Stimulated activated CD8-positive, alpha-beta memory T cell treated with anti-CD3 and anti-CD28 coated beads, Interleukin-7, amount 100 ng/mL, for 4 hours (primary cell): ENCODE measurements around the gene DNAJC6.
"Not testable (repeated sequence)": the region's sequence is repeated elsewhere in the genome, so short reads cannot be mapped to it uniquely, and the experiment has no call there.

ENCODE experiments used
- DNase-seq, 2 donors: peaks; one replicate each; pipeline ENCODE4 v3.0.0-alpha.2; 2020; ENCODE audit warnings: low read depth in 2 of 2

The DNAJC6 gene

DNA sequence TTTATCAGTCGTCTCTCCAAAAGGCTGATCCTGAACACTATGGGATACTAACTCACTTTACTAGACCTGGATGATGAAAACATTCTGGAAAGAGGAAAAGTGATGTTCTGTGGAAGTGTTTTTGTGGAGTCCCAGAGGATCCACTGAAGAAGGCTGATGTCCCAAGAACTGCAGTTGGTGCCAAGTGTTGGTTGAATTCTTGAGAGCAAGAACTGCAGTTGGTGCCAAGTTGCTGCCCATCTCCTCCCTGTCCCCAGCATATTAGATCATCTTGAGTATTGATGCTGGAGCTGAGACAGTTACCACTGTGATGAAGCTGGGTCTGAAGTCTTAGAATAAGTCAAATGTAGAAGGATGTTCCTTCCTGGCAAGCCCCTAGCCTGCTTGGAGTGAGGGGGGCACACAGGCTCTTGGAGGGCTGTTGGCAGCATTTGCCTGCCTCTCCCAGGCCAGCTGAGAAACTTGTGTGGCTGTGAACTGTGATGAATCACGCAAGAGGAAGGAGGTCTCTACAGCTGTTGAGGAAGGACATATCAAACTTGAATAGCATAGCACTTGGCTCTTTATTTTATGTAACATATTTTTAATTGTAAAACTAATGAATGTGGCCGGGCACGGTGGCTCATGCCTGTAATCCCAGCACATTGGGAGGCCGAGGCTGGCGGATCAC, 48.1 kb downstream of the DNAJC6 start:
- DNase-seq: no peak

DNA sequence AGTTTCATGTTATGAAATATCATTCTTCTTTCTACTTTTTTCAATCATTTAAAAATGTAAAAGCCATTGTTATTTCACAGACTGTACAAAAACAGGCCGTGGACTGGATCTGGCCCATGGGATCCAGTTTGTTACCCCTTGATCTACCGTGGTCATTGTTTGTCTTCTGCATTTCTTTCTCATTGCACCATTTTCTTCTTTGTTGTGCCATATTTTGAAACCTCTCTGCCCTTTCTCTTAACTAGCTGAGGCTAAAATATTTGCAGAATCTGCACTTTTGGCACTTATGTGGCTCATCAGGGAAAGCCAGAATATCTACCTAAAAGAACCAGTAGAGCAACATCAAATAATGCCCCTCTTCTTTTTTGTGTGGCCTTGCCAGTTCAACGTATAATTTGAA, 50.5 kb downstream of the DNAJC6 start:
- DNase-seq: no peak

DNA sequence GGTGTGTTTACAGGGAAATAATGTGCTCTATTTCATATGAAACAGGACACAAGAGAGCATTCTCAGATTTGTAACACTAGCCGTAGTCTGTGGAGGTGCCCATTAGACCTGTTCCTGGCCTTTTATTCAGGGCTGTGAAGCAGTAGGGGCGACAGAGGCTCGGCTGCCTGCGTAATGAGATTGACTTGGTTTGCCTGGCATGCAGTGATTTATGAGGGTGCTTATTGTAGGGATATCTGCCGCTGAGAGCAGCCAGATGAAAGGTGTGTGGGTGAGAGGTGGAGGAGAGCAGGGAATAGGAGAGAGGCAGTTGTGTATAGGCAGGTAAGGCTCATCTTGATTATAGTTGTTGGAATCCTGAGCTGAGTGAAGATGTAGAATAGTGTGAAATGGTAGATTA, 51.3 kb downstream of the DNAJC6 start:
- DNase-seq: no peak

DNA sequence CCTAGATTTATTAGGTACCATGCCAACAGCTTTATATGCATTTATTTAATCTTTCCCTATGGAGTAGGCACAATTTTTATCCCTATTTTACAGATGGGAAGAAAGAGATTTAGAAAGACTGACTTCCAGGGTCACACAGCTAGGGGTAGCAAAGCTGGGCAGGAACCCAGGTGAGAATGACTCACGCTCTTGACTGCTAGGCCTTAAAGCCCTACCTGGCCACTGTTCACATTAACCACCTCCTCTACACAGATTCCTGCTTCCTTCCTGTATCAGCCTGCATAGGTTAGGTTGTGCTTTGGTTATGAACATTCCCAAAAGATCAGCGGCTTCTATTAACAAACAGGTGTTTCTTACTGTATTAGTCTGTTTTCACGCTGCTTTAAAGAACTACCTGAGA, 53.2 kb downstream of the DNAJC6 start:
- no peak for DNase-seq

DNA sequence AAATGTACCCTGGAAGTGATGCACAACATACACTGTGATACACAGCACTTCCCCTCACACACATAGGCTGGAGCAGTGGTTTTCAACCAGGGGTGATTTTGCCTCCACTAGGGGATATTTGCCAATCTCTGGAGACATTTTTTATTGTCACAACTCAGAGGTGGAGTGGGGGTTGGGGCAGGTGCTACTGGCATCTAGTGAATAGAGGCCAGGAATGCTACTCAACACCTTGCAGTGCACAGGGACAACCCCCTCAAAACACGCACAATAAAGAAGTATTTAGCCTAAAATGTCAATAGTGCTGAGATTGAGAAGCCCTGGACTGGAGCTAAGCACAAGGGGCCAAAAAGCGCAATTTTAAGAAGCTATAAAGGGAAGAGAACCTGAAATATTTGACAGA, 54.1 kb downstream of the DNAJC6 start:
- DNase-seq: no peak

DNA sequence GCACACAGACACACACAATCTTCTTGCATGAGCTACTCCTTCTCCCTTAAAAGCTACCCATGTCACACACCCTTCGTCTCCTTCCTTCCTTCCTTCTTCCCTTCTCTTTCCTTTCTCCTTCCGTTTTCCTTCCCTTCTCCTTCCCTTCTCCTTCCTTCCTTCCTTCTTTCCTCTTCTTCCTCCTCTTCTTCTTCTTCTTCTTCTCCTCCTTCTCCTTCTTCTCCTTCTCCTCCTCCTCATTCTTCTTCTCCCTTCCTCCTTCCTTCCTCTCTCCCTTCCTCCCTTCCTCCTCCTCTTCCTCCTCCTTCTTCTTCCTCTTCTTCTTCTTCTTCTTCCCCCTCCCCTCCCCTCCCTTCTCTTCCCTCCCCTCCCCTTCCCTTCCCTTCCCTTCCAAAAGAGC, 59.1 kb downstream of the DNAJC6 start:
- no peak for DNase-seq

DNA sequence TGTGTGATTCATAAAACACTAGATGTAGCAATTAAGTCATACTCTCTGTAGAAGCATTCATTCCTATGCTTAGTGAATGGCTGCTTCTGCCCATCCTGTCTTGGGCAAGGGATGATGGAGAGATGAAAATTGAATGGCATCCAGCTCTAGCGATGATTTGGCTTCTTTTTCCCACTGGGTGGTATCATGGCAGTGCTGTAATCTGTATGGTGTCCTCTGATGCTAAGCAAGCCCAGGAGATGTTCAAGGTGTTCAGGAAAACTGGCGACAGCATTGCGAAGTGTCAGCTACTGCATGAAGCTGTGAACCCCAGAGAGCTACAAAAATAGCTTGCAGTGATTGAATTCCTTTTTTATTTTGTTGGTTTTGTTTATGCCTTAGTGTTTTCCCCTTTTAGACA, 62.2 kb downstream of the DNAJC6 start:
- DNase-seq: no peak

DNA sequence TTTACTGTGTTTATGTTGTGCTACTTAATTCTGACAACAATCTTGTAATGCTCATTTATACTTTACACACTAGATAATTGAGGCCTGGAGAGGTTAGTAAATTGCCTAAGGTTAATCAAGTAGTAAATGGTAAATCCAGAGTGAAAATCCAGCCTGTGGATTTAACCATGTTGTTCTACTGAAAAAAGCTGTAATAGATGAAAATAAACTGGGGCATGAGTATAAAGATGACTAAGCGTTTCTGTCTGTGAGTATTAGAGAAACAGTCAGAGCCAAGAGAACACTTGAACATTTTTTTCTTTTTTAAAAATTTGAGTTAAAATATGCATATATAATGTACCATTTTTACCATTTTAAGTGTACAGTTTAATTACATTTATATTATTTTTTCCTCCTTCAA, 63.2 kb downstream of the DNAJC6 start:
- DNase-seq: no peak

DNA sequence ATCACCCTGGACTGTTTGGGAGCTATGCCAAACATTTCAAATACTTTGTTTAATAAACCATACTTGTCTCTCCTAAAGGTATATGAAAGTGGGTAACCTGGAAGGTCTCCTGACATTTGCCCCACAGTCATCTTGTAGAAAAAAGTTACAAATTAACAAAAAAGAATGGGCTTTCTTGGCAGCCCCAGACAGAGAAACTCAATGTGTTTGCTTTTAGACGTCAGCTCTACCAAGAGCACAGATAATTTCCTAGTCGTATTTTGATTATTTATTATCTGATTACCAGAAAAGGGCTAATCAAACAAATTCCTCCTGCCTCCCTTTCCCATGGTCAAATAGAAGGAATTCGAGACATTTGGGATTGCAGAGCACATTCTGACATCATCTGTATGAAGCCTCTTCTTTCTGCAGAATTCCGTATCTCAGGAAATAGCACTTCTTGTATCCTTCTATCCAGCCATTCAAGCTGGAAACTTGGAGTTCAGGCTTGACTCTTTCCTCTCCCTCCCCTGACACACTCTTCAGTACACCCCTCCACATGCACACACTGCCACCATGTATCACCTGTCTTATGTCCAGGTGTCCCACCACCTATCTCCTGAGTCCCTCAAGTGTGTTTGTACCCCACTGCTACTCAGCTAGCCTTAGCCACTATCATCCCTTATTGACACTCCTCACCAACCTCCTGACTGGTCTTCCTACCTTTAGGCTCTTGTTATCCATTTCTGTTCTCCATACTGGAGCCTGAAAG, 68.3 kb downstream of the DNAJC6 start:
- no peak for DNase-seq

DNA sequence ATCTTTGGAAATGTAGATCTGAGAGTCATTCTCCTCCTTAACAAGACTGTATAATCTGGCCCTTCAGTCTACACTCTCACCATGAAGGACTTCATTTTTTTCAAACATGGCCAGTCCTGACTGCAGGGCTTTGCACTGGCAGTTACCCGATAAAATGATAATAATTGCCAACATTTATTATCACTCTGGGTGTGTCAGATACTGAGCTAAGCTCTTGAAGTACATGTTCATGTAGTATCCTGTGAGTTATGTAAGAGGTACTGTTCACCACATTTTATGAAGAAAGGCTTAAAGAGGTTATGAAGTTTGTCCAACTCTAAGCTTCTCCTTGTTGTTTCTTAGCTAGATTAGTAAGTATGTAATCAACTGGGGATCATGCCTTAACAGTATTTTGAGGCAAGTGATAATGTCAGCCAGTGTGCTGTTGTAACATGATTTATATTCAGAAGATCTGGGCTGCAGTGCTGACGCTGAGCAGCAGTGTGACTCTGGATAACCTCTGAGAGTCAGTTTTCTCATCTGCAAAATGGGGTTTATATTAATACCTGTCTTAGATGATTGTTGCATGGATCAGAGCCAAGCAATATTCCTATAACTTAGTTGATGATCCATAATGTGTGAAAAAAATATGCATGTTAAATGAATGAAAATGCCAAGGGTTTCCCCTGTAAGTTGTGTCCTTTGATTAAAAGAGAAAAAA, 69.1 kb downstream of the DNAJC6 start:
- DNase-seq: no peak

DNA sequence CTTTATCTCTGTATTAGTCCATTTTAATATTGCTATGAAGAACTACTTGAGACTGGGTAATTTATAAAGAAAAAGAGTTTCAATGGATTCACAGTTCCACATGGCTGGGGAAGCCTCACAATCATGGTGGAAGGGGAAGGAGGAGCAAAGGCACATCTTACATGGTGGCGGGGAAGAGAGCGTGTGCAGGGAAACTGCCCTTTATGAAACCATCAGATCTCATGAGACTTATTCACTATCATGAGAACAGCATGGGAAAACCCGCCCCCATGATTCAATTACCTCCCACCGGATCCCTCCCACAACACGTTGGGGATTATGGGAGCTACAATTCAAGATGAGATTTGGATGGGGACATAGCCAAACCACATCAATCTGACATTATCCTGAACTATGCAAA, 75.1 kb downstream of the DNAJC6 start:
- DNase-seq: not testable (repeated sequence)

DNA sequence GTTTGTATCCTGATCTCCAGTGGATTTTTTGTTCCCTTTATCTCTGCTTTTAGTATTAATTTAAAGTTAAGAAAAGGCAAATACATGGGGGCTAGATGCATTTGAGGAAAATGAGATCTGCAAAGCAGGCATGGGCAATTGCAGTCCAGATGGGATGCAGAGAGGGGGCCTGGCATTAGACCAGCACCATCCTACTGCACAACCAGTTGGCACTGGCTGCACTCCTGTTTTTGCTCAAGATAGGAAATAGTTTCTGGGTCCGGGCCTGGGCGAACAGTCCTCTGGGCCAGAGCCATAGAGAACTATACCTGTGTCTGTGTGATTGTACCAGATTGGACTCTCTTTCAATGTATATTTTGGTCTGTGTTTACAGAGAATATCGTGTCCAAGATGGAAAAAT, 77.1 kb downstream of the DNAJC6 start:
- no peak for DNase-seq

DNA sequence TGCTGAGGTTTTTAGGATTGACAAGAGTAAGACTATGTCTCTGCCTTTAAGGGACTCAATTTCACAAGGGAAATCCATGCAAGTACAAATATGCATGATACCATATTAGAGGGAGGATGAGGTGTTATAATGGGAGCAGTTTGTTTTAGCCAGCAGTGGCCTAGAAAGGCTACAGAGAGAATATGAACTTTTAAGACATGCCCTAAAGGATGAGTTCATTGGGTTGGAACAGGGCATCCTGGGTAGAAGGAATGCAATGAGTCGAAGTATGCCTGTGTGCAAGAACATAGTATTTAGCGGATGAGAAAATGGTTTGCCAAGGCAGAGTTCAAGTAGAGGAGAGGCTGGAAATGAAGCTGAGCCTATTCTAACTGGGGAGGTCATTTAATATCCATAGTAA, 78.5 kb downstream of the DNAJC6 start:
- DNase-seq: no peak

DNA sequence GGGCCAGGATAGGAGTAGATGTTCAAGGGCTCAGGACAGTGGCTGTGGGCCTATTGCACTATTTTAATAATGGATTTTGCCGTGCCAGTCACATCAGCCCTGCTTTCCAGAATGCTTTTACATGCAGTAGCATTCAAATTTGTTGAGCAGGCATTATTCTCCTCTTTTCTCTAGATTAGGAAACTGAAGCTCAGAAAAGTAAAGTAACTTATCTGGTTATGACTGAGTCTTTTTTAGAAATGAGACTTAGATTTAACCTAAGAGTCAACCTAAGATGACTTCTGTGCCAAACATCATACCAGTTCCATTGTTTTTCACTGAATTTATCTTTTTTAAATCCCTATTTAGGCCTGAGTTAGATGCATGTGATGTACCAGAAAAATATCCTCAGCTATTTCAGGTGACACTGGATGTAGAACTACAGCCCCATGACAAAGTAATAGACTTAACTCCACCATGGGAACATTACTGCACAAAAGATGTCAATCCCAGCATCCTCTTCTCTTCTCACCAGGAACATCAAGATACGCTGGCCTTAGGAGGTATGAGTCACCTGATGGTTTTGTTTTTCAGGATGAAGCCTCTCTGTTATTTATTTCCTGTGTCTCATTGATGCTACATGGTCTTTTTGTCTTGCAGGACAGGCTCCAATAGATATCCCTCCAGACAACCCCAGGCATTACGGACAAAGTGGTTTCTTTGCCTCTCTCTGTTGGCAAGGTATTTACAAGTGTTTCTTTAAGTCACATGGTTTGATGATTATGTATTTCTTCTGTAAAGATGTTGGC, 79.8 kb downstream of the DNAJC6 start:
- no peak for DNase-seq

DNA sequence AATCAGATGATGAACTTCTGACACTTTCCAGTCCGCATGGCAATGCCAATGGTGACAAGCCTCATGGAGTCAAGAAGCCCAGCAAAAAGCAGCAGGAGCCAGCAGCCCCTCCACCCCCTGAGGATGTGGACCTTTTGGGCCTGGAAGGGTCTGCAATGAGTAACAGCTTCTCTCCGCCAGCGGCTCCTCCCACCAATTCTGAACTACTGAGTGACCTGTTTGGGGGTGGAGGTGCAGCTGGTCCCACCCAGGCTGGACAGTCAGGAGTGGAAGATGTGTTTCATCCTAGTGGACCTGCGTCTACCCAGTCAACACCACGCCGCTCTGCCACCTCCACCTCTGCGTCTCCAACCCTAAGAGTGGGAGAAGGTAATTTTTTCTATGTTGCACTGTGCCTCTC, 83.2 kb downstream of the DNAJC6 start:
- no peak for DNase-seq

DNA sequence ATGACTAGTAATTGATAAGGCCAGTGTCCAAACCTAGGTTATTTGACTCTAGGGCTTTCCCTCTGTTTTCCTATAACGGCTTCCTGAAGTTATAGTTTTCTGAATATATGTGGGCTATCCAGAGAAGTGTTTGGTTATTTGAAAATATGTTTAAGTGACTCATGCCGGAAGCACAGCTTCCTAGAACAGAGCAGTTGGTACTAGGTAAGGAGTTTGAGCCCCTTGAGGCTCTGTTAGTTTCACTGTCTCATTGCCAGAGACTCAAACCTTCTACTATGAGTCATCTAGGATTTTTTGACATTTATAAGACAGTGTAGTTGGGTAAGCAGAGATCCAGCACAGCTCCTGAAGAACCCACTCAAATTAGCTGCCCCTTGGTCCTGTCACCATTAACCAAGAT, 84.0 kb downstream of the DNAJC6 start:
- no peak for DNase-seq

DNA sequence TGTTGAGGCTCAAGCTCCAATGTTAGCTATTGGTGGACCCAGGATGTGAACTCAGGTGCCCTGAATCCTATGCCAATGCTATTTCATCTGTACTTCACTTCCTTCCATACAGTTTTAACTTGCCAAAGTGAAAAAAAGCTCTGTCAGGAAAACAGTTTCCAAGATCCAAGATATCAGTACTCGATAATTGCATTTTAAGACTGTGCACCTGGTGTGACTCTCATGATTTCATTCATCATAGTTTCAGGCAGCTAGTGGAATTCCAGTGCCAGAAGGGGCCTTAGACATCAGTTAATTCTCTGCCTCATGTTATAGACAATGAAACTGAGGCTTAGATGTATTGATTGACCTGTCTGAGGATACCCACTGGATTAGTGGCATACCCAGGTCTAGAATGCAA, 84.6 kb downstream of the DNAJC6 start:
- DNase-seq: no peak

DNA sequence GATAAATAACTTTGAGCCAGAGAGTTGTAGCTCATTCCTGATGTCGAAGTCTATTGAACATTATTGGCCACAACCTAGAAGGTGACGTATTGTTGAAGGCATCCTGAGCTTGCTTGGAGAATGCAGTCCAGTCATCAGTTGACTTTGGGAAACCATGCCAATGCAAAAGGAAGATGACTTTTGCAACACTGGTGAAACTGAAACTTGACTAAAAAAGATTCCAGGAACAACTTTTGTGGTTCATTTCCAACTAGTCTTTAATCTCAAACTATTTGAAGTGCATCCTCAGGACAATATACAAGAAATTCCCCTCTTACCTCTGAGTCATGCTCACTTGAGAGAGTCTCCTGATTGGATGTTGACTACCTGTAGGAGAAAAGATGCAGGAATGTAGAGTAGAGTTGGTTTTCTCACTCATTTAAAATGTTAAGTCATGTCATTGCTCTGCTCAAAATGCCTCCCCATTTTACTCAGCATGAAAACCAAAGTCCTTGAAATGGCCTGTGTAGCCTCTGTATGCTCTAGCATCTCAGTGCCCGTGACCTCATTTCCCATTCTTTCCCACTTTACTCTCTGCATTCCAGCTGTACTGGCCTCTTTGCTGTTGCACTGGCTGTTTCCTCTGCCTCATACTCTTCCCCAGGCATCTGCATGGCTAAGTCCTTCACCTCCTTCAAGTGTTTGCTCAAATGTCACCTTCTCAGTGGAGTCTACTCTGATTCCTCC, 86.7 kb downstream of the DNAJC6 start:
- DNase-seq: no peak

DNA sequence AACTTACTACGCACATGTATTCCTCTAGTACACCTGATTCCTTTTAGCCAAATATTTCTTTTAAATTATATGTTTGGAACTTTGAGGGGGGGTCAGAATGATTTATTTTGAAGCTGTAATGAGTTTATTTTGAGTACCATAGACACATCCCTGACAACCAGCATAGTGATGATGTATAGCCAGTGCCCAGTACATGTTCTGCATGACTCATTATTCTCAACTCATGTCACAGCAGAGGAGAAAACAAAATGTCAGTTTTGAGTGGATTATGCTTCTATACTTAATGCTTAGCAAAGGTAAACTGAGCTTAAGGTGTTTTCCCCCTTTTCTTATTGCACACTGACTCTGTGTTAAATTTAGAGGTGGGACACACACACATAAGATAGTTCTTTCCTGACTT, 88.7 kb downstream of the DNAJC6 start:
- no peak for DNase-seq

DNA sequence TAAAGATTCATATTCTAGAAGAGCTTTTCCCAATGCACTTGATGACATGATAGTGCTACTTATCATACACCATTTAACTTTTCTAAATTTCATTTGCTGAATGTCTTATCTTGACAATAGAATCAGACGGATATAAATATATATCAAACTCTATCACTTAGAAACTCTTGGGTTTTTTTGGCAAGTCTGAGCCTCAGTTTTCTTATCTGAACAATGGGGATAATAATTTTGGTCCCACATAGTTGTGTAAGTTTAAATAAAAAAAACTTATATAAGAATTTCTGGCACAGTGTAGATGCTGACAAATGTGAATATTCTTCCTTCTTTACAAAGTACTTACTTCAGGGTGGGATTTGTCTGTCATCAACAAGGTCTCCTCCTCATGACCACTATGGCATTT, 89.7 kb downstream of the DNAJC6 start:
- no peak for DNase-seq

DNA sequence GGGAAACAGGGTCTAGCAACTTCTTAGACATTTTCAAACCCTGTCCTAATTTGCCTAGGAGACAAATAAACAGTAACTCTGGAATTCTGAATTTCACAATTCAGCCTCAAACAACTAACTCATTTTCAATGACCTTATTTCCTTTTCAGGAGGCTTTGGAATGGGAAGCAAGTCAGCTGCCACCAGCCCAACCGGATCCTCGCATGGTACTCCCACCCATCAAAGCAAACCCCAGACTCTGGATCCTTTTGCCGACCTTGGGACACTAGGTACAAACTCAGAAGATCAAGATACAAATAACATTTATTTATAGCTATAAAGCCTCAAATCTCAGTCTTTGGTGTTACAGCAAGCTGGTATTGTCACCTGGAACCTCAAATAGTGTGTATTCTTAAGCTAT, 92.3 kb downstream of the DNAJC6 start:
- DNase-seq: no peak

DNA sequence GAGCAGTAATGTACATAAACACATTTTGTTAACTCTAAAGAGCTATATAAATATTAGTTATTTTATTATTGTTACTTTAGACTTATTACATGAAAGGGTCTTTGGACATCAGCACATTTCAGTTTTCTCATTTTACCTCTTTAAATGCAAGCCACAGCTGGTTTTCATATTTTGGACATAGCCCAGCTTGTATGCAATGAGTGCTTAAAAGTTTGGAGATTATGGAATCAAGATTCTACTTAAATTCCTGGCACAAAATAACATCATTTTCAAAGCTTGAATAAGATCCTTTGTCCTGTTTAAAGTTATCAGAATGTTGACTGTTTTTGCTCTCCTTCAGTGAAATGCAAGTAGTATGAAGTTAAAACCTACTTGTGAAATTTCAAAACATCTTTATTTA, 95.6 kb downstream of the DNAJC6 start:
- no peak for DNase-seq
